HT-29 (cell line): ENCODE results near the gene FAM163A. TPM values are rescaled to one million over a fixed set of nuclear protein-coding genes. Genes with fewer than 3 reads are reported as not detected.
"Not testable (repeated sequence)": the region's sequence is repeated elsewhere in the genome, so short reads cannot be mapped to it uniquely, and the experiment has no call there.

Experiments used
- DNase-seq: peaks from one replicate; pipeline ENCODE4 v3.0.0-alpha.2; 2015; ENCODE audit warnings: low spot score
- total RNA-seq: library from RNA; depleted of rRNA; stranded (reverse); fragments of >200 nt; shearing (Covaris generic); gene quantifications from 2 replicates; pipeline ENCODE4 v1.2.3, GENCODE V29; 2014; rRNA removed

FAM163A gene
- total RNA-seq: not detected in 2 replicates

- no peak for DNase-seq
These were observed at the start of gene FAM163A for GRCh38 chr1:179742717-179743678. Gene FAM163A (plus strand): TSS chr1:179743291. CDS start chr1:179813098, 69,807 bp downstream.

GRCh38 chr1:179694530-179694929 is 48.6 kb upstream of the FAM163A start:
- not testable (repeated sequence) for DNase-seq

DNA sequence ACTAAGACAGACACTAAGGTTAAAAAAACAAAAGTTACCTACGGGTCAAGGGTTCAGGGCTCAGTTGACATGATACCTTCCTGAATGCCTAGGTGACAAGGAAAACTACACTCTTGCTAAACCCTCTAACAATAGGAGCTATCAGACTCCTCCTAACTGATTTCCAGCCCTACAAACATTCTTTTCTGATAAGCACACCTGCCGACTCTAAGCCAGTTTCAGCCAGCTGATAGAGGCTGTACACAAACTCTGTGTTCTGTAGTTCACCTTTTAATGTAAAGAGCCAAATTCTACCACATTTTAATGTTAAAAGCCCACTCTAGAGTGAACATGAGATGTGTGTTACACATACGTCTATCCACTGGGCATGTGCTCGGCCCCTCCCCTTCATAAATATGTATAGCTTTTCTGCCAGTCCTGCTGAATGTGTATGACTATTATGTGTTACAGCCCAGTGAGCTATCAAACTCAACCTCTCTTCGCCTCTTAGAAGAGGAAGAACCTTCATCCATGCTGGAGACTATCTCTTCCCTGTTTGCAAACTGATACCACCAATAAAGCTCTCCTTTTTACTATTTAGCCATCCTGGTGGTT is 40.0 kb upstream of the FAM163A start:
- DNase-seq: no peak

GRCh38 chr1:179706339-179706941 is 36.7 kb upstream of the FAM163A start:
- peak; percentile 65 for DNase-seq

DNA sequence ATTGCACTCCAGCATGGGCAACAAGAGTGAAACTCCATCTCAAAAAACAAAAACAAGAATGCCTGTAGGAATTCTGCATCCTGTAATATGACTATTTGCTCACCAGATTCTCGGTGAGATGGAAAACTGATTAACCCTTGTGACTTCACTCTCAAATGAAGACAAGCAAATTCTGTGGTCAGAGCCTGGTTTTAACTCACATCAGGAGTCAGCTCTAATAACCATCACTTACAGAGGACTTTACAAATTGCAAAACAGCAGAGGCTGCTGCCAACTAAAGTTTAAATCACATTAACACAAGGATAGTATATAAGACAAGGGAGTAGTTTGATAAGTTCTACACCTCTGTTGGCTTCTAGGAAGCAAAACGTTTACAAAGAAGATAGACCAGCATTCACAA is 35.7 kb upstream of the FAM163A start:
- no peak for DNase-seq

- DNase-seq: no peak
These were observed 34.5 kb upstream of the FAM163A start for GRCh38 chr1:179708434-179709195.

GRCh38 chr1:179709841-179710329 is 33.2 kb upstream of the FAM163A start:
- DNase-seq: no peak

DNA sequence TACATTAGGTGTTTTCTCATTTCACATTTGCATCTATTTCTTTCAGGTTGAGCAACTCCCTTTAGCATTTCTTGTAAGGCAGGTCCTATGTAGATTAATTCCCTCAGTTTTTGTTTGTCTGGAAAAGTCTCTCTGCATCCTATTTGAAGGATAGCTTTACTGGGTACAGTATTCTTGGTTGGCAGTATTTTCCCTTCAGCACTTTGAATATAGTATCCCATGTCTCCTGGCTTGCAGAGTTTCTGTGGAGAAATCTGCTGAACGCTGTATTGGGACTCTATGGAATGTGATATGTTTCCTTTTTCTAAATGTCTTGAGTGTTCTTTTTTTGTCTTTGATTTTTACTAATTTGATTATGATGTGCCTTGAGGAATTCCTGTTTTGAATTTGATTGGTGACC is 28.9 kb upstream of the FAM163A start:
- DNase-seq: no peak

- DNase-seq: no peak
These were observed 28.5 kb upstream of the FAM163A start for GRCh38 chr1:179714623-179715022.

- DNase-seq: no peak
These were observed 23.8 kb upstream of the FAM163A start for GRCh38 chr1:179719272-179719671.

DNA sequence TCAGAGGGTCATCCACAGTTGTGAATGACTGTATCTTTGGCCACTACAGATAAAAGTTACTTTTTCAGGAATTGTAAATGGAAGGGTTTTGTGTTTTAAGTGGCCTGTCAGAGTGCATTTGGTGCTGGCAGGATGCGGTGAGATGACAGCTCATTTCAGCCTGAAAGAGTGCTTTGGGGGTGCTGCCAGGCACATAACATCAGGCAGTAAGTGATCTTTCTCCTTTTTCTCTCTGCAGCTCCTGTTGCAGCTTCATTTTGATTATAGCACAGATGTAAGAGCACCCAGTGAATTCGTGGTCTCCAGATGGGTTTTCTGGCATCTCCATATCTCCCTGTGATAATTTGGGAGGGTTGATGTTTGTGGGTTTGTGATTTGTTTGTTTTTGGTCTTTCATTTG is 14.8 kb upstream of the FAM163A start:
- no peak for DNase-seq

DNA sequence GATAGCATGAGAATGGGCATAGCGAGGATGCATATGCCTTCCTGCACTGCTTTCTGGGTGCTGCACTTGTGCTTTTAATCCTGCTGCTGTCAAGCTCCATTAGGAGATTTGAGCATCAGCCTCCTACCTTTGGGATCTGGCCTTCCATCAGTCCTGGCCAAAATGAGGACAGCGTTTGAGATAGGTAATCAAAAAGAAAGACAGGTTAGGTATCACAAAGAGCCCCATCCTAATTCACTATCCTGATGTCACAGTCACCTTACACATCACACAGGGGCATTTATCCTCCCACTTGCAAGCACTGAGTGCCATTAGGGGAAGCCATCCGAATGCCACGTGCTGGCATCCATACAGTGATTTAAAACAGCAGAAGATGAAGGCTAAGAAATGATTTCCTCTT is 13.2 kb upstream of the FAM163A start:
- no peak for DNase-seq

- no peak for DNase-seq
These were observed 11.4 kb upstream of the FAM163A start for GRCh38 chr1:179731643-179732042.

- no peak for DNase-seq
These were observed 800 bp upstream of the FAM163A start for GRCh38 chr1:179742291-179742690.

DNA sequence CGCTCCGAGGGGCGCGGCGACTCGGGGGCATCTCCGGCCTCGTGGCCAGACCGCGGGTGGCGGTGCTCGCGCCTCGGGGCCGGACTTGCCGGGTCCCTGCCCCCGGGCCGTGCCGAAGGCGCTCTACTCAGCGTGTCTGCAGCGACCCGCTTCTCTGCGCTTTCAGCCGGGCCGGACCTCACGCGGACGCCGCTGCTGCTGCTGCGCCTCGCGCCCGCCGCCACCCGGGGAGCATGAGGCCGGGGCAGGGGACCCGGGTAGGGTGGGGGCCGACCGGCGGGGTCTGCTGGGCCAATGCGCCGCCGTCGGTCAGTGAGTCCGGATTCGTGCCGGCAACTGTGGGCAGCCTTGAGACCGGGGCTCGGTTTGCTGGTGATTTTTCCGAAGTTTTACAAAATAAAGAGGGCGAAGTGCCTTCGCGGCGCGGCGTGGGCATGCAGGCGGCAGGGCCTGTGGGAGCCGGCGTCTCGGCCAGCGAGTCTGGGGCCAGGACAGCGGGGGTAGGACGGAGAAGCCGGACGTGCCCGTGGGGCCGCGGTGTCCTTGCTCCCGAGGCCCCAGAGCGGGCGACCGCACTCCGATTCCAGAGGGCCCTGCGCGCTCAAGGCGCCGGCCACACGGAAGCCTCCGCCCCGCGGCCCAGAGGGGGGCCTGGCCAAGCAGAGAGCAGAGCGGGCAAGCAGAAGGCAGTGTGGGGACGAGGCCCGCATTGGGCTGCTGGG is 749 bp downstream of the FAM163A start:
- no peak for DNase-seq

GRCh38 chr1:179744401-179745130 is 1.5 kb downstream of the FAM163A start:
- DNase-seq: no peak

DNA sequence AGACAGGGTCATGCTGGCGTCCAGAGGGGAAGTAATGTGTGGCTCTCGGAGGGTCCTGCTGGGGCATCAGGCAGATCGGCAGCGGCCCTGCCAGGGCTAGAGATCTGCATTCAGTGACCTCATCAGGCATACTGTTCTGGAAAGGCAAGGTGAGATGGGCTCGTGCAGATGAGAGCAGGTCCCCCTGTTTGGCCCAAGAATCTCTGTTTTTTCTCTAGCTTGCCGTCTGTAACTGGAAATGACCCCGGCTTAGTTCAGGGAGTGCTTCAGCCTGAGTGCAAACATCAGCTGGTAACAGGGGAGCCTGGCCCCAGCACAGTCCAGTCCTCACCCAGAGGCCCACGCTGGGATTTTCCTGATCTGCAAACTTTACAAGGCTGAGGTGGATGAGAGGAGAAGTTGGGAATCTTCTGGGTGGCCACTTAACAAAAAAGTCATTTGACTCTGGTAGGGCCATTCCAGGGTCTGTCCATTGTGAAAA is 2.1 kb downstream of the FAM163A start:
- no peak for DNase-seq

GRCh38 chr1:179745743-179746142 is 2.7 kb downstream of the FAM163A start:
- DNase-seq: no peak

DNA sequence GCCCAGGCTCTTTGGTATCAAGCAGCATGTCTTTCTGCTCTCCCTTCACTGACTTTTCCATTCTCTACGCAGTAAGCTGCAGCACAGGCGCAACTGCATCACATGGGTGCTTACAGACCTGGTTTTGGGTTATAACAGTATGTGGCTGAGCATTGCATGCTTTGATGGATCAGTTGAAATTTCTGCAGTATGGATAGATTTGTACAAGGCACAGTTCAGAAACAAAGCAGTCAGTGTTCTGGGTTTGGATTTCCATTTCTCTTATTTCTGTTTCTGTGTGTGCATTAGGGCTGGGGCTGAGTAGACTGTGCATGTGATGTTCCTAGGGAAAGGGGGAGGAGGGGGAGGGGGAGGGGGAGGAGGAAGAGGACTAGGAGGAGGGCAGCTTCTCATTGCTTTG is 4.5 kb downstream of the FAM163A start:
- no peak for DNase-seq

- no peak for DNase-seq
These were observed 5.7 kb downstream of the FAM163A start for GRCh38 chr1:179748772-179749171.
